Parathyroid adenoma (tissue), 2 donors: ENCODE data around the gene RSPRY1.

Experiments used
- H2AFZ ChIP-seq: fragments of 300-600 bp; sonication (generic); one replicate; pipeline ENCODE4 v1.7.0; 2017; ENCODE audit warnings: antibody characterized with exemption, mild to moderate bottlenecking
- H3K27ac ChIP-seq: fragments of 300-600 bp; sonication (generic); one replicate; pipeline ENCODE4 v1.7.0; 2017
- H3K27me3 ChIP-seq: fragments of 300-600 bp; sonication (generic); one replicate; pipeline ENCODE4 v1.7.0; 2017; ENCODE audit warnings: low read length; ENCODE audit not compliant: control insufficient read depth, insufficient read depth
- H3K36me3 ChIP-seq: fragments of 300-600 bp; sonication (generic); one replicate; pipeline ENCODE4 v1.7.0; 2017; ENCODE audit warnings: low read length; ENCODE audit not compliant: control insufficient read depth, insufficient read depth
- H3K4me1 ChIP-seq: fragments of 300-600 bp; sonication (generic); one replicate; pipeline ENCODE4 v1.7.0; 2017; ENCODE audit warnings: control low read depth
- H3K4me2 ChIP-seq: fragments of 300-600 bp; sonication (generic); one replicate; pipeline ENCODE4 v1.7.0; 2017; ENCODE audit warnings: low read length
- H3K4me3 ChIP-seq: fragments of 300-600 bp; sonication (generic); one replicate; pipeline ENCODE4 v1.7.0; 2017; ENCODE audit warnings: low read depth, low read length
- H3K79me2 ChIP-seq: fragments of 300-600 bp; sonication (generic); one replicate; pipeline ENCODE4 v1.7.0; 2017; ENCODE audit warnings: control low read depth
- H3K9ac ChIP-seq: fragments of 300-600 bp; sonication (generic); one replicate; pipeline ENCODE4 v1.7.0; 2017; ENCODE audit warnings: mild to moderate bottlenecking
- H3K9me3 ChIP-seq: fragments of 300-600 bp; sonication (generic); one replicate; pipeline ENCODE4 v1.7.0; 2017; ENCODE audit warnings: low read length; ENCODE audit not compliant: control insufficient read depth
- TF ChIP-seq, protein P1 (sequence below): fragments of 300-600 bp; sonication (generic); IDR thresholded peaks from one replicate; pipeline ENCODE4 v1.7.0; 2017; ENCODE audit warnings: antibody characterized with exemption, mild to moderate bottlenecking
- donor health status: primary hyperparathyroidism.

Gene RSPRY1

DNA sequence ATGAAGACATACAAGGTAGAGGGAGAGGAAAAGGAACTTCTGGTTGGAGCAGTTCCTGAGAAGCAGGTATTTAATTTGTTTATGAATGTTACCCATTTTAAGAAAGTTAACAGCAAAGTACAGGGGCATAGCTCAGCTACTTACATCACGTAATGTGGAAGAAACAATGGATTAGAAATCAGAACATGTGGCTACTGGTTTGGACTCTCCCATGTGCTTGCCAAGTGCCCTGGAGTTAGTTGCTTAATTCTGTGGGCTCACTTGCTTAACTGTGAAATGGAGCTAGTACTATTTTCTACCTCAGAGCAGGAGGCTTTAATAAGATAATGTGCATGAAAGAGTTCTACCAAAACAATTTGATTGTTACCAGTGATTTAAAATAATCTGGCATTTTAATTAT, 27.3 kb downstream of the RSPRY1 start:
- TF ChIP-seq, protein P1, sequence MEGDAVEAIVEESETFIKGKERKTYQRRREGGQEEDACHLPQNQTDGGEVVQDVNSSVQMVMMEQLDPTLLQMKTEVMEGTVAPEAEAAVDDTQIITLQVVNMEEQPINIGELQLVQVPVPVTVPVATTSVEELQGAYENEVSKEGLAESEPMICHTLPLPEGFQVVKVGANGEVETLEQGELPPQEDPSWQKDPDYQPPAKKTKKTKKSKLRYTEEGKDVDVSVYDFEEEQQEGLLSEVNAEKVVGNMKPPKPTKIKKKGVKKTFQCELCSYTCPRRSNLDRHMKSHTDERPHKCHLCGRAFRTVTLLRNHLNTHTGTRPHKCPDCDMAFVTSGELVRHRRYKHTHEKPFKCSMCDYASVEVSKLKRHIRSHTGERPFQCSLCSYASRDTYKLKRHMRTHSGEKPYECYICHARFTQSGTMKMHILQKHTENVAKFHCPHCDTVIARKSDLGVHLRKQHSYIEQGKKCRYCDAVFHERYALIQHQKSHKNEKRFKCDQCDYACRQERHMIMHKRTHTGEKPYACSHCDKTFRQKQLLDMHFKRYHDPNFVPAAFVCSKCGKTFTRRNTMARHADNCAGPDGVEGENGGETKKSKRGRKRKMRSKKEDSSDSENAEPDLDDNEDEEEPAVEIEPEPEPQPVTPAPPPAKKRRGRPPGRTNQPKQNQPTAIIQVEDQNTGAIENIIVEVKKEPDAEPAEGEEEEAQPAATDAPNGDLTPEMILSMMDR, result no peak
- H3K27me3 ChIP-seq, result no peaks in the 10 kb centered on the region
- no peak overlapping the region for H2AFZ ChIP-seq
- H3K79me2 ChIP-seq, result peaks cover 4% of the 10 kb centered on the region
- H3K36me3 ChIP-seq, result no peaks in the 10 kb centered on the region
- H3K4me2 ChIP-seq, result no peak overlapping the region
- no peaks in the 10 kb centered on the region for H3K4me1 ChIP-seq
- H3K9me3 ChIP-seq, result peaks cover 5% of the 10 kb centered on the region
- no peak overlapping the region for H3K9ac ChIP-seq
- H3K4me3 ChIP-seq, result no peak overlapping the region
- H3K27ac ChIP-seq, result no peak overlapping the region

DNA sequence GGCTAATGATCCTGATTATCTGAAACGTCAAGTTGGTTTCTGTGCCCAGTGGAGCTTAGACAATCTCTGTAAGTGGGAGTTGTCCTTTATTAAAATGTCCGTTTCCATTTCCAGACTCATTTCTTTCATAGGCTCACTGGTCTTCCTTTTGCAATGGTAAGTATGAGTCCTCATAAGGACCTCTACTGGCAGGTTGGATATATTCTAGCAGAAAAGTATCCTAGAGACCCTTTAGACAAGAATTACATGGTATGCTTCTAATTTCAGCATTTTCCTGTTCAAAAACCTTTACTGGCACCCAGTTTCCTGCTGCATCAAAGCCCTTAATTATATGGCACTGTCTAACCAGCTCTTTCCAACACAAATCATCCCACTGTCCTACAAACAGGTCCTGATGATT, 30.8 kb downstream of the RSPRY1 start:
- H3K36me3 ChIP-seq, result no peaks in the 10 kb centered on the region

DNA sequence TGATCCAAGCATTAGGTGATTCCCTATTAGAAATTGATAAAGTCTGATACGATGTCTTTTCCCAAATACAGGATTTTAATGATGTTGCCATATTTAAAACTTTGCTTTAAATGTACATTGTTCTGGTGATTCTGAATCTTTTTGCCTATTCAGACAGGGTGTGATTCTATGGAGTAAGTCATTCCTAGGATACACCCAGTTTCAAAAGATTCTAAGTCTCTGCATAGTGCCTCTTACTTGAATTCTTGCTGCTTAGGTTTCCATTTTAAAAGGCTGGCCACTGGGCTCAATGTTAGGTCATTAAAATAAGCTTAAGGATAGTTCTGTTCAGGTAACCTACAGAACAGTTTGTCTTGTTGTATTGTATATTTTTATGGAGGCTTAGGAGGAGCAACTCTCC, 36.9 kb downstream of the RSPRY1 start:
- TF ChIP-seq, protein P1, result no peak
- Histone ChIP-seq H3K4me3 (no peak overlapping the region), H3K27ac (no peak overlapping the region), H3K9me3 (no peaks in the 10 kb centered on the region), H3K79me2 (no peaks in the 10 kb centered on the region), H3K4me2 (no peak overlapping the region), H3K36me3 (no peaks in the 10 kb centered on the region), H3K27me3 (no peaks in the 10 kb centered on the region), H3K9ac (no peak overlapping the region), H2AFZ (no peak overlapping the region), H3K4me1 (no peaks in the 10 kb centered on the region)

More for the DNA sequence above, 30.8 kb downstream of the RSPRY1 start:
- TF ChIP-seq, protein P1, result no peak
- Histone ChIP-seq H3K9ac (no peak overlapping the region), H3K27ac (no peak overlapping the region), H3K79me2 (no peaks in the 10 kb centered on the region), H3K4me1 (no peaks in the 10 kb centered on the region), H2AFZ (no peak overlapping the region), H3K4me2 (no peak overlapping the region), H3K4me3 (no peak overlapping the region), H3K9me3 (peaks cover 5% of the 10 kb centered on the region), H3K27me3 (no peaks in the 10 kb centered on the region)

DNA sequence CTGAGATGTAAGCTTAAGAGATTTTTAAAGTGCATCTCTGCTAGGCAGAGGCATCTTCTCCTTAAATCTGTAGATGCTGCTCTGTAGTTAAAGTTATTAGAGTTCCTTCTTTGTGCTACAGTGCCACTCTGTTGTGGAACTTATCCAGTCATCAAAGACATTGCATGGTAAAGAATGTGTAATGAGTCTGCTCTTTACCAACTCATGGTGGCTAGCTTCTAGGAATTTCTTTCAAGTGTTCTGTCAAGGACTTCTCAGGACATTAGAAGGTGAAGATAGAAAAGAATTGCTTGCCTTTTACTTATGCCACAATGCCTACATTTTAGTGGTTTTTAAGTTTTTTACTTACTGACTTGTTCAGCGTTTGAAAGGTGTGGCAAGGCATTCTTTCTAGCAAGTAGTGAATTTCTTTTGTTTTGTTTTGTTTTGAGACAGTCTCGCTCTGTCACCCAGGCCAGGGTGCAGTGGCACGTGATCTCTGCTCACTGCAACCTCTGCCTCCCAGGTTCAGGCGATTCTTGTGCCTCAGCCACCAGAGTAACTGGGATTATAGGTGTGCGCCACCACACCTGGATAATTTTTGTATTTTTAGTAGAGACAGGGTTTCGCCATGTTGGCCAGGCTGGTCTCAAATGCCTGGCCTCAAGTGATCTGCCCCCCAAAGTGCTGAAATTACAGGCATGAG, 38.7 kb downstream of the RSPRY1 start:
- no peaks in the 10 kb centered on the region for H3K9me3 ChIP-seq
- H3K9ac ChIP-seq, result no peak overlapping the region
- no peaks in the 10 kb centered on the region for H3K79me2 ChIP-seq
- TF ChIP-seq, protein P1, result no peak
- no peak overlapping the region for H3K27ac ChIP-seq
- H3K36me3 ChIP-seq, result no peaks in the 10 kb centered on the region
- no peaks in the 10 kb centered on the region for H3K27me3 ChIP-seq
- H3K4me2 ChIP-seq, result no peak overlapping the region
- H2AFZ ChIP-seq, result no peak overlapping the region
- no peak overlapping the region for H3K4me3 ChIP-seq
- no peaks in the 10 kb centered on the region for H3K4me1 ChIP-seq

DNA sequence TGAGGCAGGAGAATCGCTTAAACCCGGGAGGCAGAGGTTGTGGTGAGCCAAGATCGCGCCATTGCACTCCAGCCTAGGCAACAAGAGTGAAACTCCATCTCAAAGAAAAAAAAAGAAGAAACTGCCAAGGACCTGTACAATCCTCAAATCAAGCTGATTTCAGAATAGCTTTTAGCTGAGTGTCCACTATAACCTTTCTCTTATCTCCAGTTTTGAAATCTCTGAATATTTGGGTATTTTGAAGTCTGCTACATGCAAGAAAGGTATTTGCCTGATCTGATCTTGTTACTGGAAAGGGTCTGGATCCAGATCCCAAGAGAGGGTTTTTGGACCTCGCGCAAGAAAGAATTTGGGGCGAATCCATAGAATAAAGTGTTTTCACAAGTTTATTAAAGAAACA, 39.8 kb downstream of the RSPRY1 start:
- TF ChIP-seq, protein P1, result no peak
- Histone ChIP-seq H3K9ac (no peak overlapping the region), H3K36me3 (no peaks in the 10 kb centered on the region), H3K4me1 (no peaks in the 10 kb centered on the region), H2AFZ (no peak overlapping the region), H3K9me3 (no peaks in the 10 kb centered on the region), H3K27ac (no peak overlapping the region), H3K4me3 (no peak overlapping the region), H3K27me3 (no peaks in the 10 kb centered on the region), H3K79me2 (no peaks in the 10 kb centered on the region), H3K4me2 (no peak overlapping the region)
